GM21723 (cell line): ENCODE results near the gene PKNOX2.

Experiments used
- ATAC-seq: cut with Tn5 transposase; IDR thresholded peaks from one replicate; pipeline ENCODE4 v1.9.1; 2021; ENCODE audit warnings: mild to moderate bottlenecking, moderate library complexity; ENCODE audit not compliant: unreplicated experiment

PKNOX2 gene

GRCh38 chr11:125463590-125464269, 299.2 kb downstream of the PKNOX2 start:
- no peak for ATAC-seq

- no peak for ATAC-seq
Observed at GRCh38 chr11:125464270-125464662, 299.7 kb downstream of the PKNOX2 start.

DNA sequence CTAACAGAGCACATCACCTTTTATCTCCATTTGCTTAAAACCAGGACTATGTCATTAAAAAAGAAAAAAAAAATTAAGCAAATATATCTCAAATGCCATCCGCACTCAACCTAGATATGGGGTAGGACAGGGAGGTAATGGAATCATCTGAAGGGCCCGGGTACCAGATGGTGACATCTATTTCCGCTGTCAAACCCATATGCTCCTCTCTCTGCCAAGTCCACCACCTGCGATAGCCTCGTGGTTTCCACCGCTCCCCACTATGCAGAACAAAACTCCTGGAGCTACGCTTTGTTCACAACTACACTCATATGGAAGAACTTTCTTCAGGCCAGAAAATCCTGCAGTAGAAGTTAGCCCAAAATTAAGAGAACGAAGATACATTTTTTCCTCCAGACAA, 300.1 kb downstream of the PKNOX2 start:
- ATAC-seq = no peak

DNA sequence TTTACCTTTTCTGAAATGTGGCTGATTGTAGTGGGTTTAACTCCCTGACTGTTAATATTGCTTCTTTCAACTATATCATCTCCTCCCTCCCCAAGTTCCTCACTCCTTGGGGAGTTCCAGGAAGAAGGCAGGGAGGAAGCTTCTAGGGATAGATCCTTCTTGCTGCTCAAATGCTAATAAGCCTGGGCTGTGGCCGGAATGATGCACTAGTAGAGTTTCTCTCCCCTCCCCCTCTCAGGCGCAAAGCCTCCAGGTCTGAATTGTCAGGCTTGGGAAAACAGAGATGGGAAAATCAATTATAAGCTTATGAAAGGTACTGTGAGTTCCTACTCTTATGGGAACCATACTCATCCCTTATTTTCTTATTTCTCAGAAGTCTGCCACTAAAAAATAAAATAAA, 300.7 kb downstream of the PKNOX2 start:
- ATAC-seq = no peak

DNA sequence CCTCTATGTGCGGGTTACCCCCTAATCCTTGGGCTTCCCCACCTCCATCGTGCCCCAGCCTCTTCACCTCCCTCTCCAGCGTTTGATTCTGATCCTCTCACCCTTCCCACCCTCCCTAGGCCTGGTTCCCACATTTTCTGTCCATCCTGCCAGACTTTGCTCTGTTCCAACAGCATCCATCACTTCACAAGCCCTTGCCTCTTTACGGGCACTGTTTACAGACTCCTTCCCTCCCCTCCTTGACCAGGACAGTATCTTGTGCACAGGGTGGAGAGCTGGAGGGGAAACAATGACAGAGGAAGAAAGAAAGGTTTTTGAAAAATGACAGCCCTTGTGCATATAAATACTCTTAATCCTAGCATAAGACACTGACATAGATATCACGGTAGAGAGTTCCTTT, 301.1 kb downstream of the PKNOX2 start:
- no peak for ATAC-seq

GRCh38 chr11:125468025-125468424, 303.5 kb downstream of the PKNOX2 start:
- no peak for ATAC-seq

- no peak for ATAC-seq
Observed at GRCh38 chr11:125468852-125469251, 304.3 kb downstream of the PKNOX2 start.

DNA sequence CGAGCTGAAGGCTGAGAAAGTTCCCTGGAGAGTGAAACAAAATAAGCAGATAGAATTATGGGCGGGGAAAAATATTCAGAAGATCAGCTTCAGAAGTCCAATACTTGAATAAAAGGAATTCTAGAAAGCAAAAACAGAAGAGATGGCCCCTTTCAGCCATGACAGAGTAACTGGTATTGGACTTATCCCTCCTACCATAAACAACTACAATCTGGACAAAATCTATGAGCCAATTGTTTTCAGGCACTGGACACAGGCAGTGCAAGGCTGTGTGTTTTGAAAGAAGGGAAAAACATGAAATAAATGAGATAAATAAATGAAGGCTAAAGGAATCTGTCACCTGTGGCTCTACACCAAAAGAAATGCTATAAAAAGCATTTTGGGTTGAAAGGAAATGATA, 305.8 kb downstream of the PKNOX2 start:
- ATAC-seq = no peak

DNA sequence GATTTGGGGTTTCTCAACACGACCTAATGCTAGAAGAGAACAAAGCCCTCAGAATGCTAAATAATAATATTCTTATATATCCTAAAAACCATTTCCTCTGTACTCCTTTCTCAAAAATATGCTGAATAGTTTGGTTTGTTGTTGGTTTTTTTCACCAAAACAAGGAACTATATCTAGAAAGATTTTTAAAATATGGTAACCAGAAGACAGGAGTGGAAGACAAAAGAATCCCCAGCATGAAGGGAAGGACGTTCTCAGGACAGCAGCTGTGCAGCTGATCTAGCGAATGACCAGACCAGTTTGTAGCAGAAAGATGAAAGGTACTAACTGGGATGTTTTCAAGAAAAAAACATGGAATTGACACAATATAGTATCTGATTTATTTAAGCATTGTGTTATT, 312.2 kb downstream of the PKNOX2 start:
- no peak for ATAC-seq

- no peak for ATAC-seq
Observed at GRCh38 chr11:125479137-125479536, 314.6 kb downstream of the PKNOX2 start.

GRCh38 chr11:125481531-125481930, 317.0 kb downstream of the PKNOX2 start:
- ATAC-seq = no peak
